ENCODE measurements around the gene ILDR2.

ILDR2 gene

GRCh38 chr1:166988974-166989515, 13.7 kb upstream of the ILDR2 start, which contains the start of gene MAEL:
MAEL (plus strand) TSS chr1:166989280; CDS start chr1:166989353, 73 bp downstream.
- H3K27me3 ChIP-seq (replicated peaks), result peaks cover 3% of the 10 kb centered on the region
- TF ChIP-seq CTCF (IDR thresholded peaks at IDR 0.05; ENCODE audit: low read depth, low read length, missing control alignments), result no peak
- no peaks in the 10 kb centered on the region for H3K36me3 ChIP-seq (replicated peaks)
- no peak within 1 kb of the TSS for H3K27ac ChIP-seq
- no peak within 1 kb of the TSS for H3K4me3 ChIP-seq (ENCODE audit: low read depth, low read length)
- DNase-seq, result no peak
- in situ Hi-C loops (cut with HindIII; ENCODE audit: low pct_ligation_motif_present, low sequenced_read_pairs), result no loop called here

DNA sequence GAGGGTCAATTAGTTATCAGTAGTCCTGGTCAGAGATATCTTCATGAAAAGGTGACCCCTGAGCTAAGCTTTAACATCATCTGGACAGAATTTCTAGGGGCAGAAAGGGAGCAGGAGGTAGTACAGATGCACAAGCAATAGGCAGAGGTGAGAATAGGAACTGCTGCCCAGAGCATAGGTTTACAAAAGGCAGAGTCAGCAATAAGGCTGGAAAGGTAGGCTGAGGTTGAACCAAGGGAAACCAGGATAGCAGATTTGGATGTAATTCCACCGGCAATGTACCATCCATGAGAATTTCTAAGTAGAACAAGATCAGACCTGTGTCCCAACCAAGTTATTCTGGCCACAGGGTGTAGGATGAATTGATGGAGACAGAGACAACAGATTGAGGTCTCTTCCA, 6.2 kb upstream of the ILDR2 start:
- Histone ChIP-seq H3K27me3 (replicated peaks) (peaks cover 27% of the 10 kb centered on the region), H3K36me3 (replicated peaks) (no peaks in the 10 kb centered on the region), H3K4me3 (ENCODE audit: low read depth, low read length) (no peak overlapping the region), H3K27ac (no peak overlapping the region)
- TF ChIP-seq CTCF (IDR thresholded peaks at IDR 0.05; ENCODE audit: low read depth, low read length, missing control alignments), result no peak
- no peak for DNase-seq
- in situ Hi-C loops (cut with HindIII; ENCODE audit: low pct_ligation_motif_present, low sequenced_read_pairs), result no loop called here

GRCh38 chr1:166980818-166981217, 5.5 kb upstream of the ILDR2 start:
- TF ChIP-seq CTCF (IDR thresholded peaks at IDR 0.05; ENCODE audit: low read depth, low read length, missing control alignments), result no peak
- Histone ChIP-seq H3K27me3 (replicated peaks) (peaks cover 31% of the 10 kb centered on the region), H3K27ac (no peak overlapping the region), H3K4me3 (ENCODE audit: low read depth, low read length) (no peak overlapping the region), H3K36me3 (replicated peaks) (no peaks in the 10 kb centered on the region)
- no peak for DNase-seq
- in situ Hi-C loops (cut with HindIII; ENCODE audit: low pct_ligation_motif_present, low sequenced_read_pairs), result no loop called here

DNA sequence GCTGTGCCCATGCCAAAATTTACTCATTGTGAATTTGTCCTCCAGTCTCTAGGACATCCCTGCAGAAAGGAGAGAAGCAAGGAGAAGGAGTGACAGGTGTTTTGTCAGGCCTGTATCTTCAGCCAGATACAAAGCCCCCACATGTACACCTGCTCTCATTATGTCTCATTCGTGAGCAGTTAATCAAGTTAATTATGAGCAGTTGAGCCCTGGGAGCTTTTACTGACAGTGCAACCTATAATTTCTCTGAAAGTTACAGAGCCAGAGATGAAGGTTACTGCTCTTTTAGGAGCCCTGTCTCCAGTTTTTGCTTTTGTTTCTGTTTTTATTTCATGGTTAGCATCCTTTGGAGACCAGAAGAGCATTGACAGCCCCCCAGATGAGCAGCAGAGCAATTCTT, 5.0 kb upstream of the ILDR2 start:
- H3K4me3 ChIP-seq (ENCODE audit: low read depth, low read length), result no peak overlapping the region
- TF ChIP-seq CTCF (IDR thresholded peaks at IDR 0.05; ENCODE audit: low read depth, low read length, missing control alignments), result no peak
- no peak for DNase-seq
- H3K36me3 ChIP-seq (replicated peaks), result no peaks in the 10 kb centered on the region
- no peak overlapping the region for H3K27ac ChIP-seq
- in situ Hi-C loops (cut with HindIII; ENCODE audit: low pct_ligation_motif_present, low sequenced_read_pairs), result no loop called here
- H3K27me3 ChIP-seq (replicated peaks), result peaks cover 35% of the 10 kb centered on the region

- Histone ChIP-seq H3K4me3 (ENCODE audit: low read depth, low read length) (no peak overlapping the region), H3K36me3 (replicated peaks) (no peaks in the 10 kb centered on the region), H3K27me3 (replicated peaks) (peaks cover 48% of the 10 kb centered on the region), H3K27ac (no peak overlapping the region)
- no peak for DNase-seq
- in situ Hi-C loops (cut with HindIII; ENCODE audit: low pct_ligation_motif_present, low sequenced_read_pairs), result no loop called here
- TF ChIP-seq CTCF (IDR thresholded peaks at IDR 0.05; ENCODE audit: low read depth, low read length, missing control alignments), result no peak
These were observed 3.5 kb upstream of the ILDR2 start for GRCh38 chr1:166978821-166979220.

DNA sequence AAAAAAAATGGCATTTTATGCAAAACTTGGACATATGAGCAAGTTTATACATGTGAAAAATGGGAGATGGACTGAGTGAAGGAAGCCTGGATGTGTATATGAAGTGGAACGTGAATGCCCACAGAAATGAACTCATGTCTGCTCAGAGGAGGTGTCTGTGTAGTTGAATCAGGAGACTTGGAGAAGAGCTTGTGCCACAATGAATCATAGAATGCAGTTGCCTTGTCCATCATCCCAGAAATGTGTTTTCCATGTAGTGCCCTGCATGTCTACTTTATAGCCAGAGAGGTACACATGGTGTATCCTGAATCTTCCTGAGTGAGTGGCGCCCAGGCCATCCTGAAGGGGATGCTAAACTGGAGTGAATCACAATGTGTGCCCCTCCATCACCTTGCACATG, 2.6 kb upstream of the ILDR2 start:
- DNase-seq, result no peak
- H3K27ac ChIP-seq, result no peak overlapping the region
- peaks cover 52% of the 10 kb centered on the region for H3K27me3 ChIP-seq (replicated peaks)
- TF ChIP-seq CTCF (IDR thresholded peaks at IDR 0.05; ENCODE audit: low read depth, low read length, missing control alignments), result no peak
- H3K4me3 ChIP-seq (ENCODE audit: low read depth, low read length), result no peak overlapping the region
- no peaks in the 10 kb centered on the region for H3K36me3 ChIP-seq (replicated peaks)
- in situ Hi-C loops (cut with HindIII; ENCODE audit: low pct_ligation_motif_present, low sequenced_read_pairs), result no loop called here

All from brain microvascular endothelial cell (primary cell).